ENCODE results near the gene KLRF2.

DNA sequence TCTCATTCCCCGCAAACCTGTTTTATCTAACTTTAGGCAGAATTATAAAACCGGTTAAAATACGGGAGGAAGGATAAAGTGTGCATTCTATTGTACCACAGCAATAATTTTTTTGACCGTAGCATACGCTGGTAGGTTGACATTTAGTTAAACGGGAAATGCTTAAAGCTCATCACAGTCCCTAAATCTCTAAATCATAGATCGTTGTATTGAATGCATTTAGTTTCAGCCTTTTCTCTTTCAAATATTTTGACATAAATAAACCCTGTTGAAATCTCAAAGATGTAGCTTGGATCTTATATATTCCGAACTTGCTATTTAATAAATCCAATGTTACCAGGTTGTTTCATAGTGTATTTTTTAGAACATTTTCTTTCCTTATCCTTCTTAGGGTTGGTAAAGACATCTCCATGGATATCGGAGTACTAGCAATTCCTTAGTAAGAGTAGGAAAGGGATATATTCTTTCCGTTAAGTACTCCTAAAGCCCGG, 12.9 kb upstream of the KLRF2 start:
- TF ChIP-seq, protein P1, sequence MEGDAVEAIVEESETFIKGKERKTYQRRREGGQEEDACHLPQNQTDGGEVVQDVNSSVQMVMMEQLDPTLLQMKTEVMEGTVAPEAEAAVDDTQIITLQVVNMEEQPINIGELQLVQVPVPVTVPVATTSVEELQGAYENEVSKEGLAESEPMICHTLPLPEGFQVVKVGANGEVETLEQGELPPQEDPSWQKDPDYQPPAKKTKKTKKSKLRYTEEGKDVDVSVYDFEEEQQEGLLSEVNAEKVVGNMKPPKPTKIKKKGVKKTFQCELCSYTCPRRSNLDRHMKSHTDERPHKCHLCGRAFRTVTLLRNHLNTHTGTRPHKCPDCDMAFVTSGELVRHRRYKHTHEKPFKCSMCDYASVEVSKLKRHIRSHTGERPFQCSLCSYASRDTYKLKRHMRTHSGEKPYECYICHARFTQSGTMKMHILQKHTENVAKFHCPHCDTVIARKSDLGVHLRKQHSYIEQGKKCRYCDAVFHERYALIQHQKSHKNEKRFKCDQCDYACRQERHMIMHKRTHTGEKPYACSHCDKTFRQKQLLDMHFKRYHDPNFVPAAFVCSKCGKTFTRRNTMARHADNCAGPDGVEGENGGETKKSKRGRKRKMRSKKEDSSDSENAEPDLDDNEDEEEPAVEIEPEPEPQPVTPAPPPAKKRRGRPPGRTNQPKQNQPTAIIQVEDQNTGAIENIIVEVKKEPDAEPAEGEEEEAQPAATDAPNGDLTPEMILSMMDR (IDR thresholded peaks at IDR 0.05; ENCODE audit: low read depth, low read length, poor library complexity, severe bottlenecking), result no peak
- no peak for TF ChIP-seq EZH2phosphoT487 (IDR thresholded peaks at IDR 0.05; ENCODE audit: borderline replicate concordance, low read length)
